ENCODE measurements around the gene COL10A1.

Gene COL10A1

DNA sequence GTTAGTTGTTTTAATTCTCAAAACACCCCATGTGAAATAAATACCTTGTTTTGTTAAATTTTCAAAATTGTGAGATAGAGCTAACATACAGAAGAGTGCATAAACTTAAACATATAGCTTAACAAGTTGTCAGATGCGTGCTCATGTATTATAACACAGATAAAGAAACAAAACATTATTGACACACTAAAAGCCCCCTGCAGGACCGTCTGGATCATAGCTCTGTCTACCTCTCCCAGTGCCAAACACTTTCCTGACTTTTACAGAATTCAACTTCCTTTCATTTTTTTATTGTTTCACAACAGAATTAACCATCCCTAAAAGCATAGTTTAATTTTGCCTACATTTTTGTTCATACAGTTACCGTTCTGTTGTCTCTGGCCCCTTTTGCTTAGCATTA is 47.4 kb downstream of the COL10A1 start:
- DNase-seq, result no peak

DNA sequence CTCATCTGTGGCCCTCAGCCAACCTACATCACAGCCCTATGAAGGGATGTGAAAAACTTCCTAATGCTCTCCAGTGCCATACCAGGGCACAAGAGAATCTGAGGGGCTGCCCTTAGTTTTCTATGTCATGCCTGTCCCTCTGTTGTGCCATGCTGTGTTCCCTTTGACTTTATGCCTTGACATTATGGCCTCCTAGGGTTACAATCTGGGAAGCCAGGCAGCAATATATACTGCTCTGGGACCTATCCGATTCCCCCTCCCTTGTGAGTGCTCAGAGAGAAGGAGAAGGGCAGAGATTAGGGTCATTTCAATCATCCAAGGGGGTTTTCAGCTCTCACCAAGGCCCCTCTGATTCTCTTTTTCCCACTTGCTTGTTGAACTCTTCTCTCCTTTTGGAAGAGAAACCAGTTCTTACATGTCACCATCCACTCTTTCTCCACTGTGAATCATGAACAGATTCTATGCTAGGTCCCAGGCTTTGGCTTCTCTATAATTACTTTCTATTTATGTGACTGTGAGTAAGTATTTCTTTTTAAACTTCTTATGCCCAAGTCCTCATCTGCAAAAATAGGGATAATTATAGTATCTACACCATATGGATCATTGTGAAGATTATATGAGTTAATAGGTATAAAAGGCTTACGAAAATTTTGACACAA is 51.1 kb downstream of the COL10A1 start:
- DNase-seq, result no peak

DNA sequence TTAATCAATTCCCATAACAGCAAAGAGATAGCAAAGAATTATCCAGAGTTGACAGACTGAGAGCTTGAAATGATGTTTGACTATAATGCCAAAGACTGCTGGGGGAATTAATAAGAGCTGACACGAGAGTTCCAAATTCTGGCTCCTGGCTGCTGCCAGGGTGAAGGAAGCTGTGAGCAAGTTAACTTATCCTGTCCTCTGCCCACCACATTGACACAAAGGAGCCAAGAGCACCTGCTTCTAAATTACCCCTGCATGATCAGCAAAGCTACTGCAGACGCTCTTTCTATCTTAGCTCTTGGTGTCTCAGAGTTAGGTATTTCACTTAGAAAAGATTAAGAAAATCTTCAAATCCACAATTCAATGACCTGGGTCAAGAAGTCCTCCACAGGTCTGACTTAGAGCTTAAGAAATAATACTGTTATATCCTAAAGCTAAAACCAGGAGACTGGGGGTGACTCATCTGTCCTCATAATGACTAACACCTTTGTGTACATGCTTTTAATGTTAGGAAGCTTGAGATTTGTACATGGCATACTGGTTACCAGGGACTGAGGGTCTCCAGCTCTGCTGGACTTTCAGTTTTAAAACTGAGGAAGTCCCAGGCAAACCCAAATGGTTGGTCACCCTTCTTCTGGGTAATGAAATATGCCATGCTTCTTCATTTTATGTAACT is 52.0 kb downstream of the COL10A1 start:
- no peak for DNase-seq

DNA sequence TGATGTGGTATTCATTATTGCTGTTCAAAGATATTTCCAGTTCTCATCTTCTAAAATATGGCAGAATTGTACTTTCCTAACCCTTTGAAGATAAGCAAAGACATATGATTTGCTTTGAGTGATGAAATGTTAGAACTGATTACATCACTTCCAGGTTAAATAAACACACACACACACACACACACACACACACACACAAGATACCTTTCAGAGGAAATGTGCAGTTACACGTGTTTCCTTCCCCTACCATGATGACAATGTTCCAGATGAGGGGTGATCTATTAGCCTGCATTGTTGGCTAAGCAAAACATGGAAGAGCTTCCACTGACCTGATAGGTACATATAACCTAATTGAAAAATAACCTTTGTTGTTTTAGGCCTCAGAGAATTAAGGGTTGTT is 53.6 kb downstream of the COL10A1 start:
- no peak for DNase-seq

DNA sequence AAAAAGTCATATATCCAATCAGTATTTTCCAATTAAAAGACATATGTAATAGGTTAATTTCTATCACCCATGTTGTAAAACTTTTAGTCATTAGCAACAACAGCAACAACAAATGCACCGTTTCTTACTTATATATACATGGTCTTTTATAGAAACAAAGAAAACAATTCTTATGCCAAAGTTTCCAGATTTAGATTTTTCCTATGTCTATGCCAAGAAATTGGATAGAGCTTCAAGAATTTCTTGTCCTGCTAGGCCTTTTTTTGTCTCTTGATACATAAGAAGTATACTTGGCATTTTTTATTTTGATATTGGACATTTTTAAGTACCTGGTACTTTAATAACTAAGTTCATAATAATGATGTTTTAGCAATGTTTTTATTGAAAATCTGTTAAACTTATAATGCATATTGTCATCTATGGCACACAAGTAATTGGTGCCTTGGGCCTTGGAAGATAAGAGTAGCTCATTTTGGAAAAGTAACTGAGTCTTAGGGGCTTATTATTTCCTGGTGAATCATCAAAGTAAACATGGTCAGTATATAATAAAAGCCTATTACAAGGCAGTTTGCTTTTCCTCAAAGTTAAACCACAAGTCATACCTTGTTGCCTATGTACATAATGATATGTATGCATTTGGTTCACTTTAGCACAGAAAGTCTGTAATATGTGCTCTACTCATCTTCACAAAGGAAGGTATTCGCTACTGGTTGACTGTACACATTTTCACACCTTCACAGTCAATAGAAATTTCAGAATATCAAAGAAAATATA is 55.1 kb downstream of the COL10A1 start:
- no peak for DNase-seq

DNA sequence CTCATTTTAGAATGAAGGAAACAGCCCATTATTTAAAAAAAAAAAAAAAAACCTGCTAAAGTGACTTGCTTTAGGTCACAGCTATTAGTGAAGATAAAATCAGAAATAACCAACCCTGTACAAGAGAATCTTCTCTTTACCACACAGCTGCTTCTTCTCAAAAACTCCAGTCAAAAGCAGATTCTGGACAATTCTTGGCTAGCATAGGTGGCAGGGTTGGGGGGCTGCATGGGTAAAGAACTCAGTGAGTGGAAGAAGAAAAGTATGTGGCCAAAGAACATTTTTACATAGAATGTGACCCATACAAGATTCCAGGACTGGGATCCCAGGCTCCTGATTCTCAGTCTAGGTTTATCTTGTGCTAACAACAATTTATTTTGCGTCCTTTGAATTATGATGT is 55.8 kb downstream of the COL10A1 start:
- DNase-seq, result no peak

All from right forelimb (tissue), 1 donor.